Measurements from ENCODE around the gene PELI3.

Gene PELI3

DNA sequence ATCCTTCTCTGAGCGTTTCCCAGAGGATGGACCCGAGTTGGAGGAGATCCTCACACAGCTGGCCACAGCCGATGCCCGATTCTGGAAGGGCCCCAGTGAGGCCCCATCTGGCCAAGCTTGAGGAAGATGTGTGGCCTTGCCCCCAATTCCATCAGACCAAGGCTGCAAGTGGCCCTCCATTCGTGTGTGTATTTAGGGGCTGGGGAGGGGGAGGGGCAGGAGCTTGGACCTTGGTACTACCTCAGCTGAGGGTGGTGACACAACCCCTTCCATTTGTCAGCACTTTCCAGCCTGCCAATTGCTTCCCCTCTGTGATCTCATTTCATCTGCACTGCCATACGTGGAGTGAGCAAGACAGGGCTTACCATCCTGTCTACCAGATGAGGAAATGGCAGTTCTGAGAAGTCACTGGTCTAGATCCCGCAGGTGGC, 42.4 kb downstream of the PELI3 start:
- DNase-seq, result no peak

- peak; percentile 22 for DNase-seq
These were observed 43.7 kb downstream of the PELI3 start, which contains the start of gene BBS1 for GRCh38 chr11:66510271-66510989. BBS1 (plus strand) TSS chr11:66510635; CDS start chr11:66510660, 25 bp downstream.

- no peak for DNase-seq
These were observed 44.3 kb downstream of the PELI3 start for GRCh38 chr11:66510990-66511339.

GRCh38 chr11:66523611-66524010, 56.9 kb downstream of the PELI3 start:
- DNase-seq, result no peak

- DNase-seq, result no peak
These were observed 57.8 kb downstream of the PELI3 start for GRCh38 chr11:66524304-66525040.
